Fibroblast of pulmonary artery (primary cell): ENCODE measurements around the gene FN3KRP.
"Not testable (repeated sequence)": the region's sequence is repeated elsewhere in the genome, so short reads cannot be mapped to it uniquely, and the experiment has no call there.

Source experiments
- DNase-seq: peaks from one replicate; pipeline ENCODE4 v3.0.0-alpha.2; 2010; ENCODE audit warnings: low read depth
- H3K4me3 ChIP-seq: replicated peaks from 2 replicates; pipeline ENCODE4 v1.5.1; 2011; ENCODE audit warnings: low read depth, mild to moderate bottlenecking, control low read depth, low read length, moderate library complexity
- CTCF ChIP-seq: IDR thresholded peaks from 2 replicates; pipeline ENCODE4 v1.5.1; 2011; ENCODE audit warnings: mild to moderate bottlenecking, control low read depth, low read length, inconsistent platforms; ENCODE audit errors: missing control alignments

Gene FN3KRP

GRCh38 chr17:82756166-82756565 is 39.7 kb downstream of the FN3KRP start:
- H3K4me3 ChIP-seq, result no peak overlapping the region
- no peak for TF ChIP-seq CTCF
- DNase-seq, result no peak

DNA sequence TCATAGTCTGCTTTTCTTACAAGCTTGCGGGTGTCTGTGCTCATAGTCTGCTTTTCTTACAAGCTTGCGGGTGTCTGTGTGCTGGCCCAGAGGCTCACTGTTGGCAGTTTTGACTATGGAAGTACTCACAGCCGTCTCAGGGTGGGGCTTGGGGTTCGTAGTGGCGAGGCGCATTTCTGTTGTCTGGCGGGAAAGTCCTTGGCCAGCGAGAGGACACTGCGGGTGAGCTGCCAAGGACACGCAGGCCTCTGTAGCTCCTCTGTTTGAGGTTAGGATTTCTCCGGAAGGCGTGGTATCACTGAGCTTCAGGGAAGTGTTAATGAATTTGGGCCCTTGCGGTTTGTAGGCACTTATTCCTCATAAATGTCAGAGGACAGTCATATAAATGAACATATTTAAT is 48.9 kb downstream of the FN3KRP start:
- H3K4me3 ChIP-seq, result no peak overlapping the region
- no peak for TF ChIP-seq CTCF
- DNase-seq, result no peak

DNA sequence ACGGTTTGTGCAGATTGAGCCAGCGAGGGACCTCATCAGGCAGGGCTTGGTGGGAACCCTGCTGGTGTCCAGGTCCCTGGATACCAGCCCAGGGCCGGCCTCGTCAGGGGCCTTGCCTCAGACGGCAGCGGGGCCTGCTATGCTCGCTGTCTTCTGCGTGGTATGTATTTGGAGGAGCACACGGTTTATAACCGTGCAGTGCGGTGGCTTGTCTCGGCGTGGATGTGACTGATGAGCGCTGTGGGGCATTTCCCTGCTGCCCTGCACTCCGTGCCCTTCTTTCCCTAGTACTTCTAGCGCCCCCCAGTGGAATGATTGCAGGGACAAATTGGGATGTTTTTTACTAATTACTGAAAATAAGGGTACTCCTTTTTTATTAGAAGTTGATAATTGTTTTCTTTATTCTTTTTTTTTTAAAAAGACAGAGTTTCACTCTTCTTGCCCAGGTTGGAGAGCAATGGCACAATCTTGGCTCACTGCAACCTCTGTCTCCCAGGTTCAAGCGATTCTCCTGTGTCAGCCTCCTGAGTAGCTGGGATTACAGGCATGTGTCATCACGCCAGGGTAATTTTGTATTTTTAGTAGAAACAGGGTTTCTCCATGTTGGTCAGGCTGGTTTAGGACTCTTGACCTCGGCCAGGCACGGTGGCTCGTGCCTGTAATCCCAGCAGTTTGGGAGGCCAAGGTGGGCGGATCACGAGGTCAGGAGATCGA is 50.7 kb downstream of the FN3KRP start:
- peak; percentile 62 for TF ChIP-seq CTCF
- no peak overlapping the region for H3K4me3 ChIP-seq
- peak; percentile 59 for DNase-seq

- TF ChIP-seq CTCF, result no peak
- DNase-seq, result no peak
- H3K4me3 ChIP-seq, result no peak overlapping the region
Observed at GRCh38 chr17:82769041-82769440, 52.5 kb downstream of the FN3KRP start.

GRCh38 chr17:82772026-82772425 is 55.5 kb downstream of the FN3KRP start:
- DNase-seq, result peak; percentile 81
- TF ChIP-seq CTCF, result no peak
- H3K4me3 ChIP-seq, result no peak overlapping the region

DNA sequence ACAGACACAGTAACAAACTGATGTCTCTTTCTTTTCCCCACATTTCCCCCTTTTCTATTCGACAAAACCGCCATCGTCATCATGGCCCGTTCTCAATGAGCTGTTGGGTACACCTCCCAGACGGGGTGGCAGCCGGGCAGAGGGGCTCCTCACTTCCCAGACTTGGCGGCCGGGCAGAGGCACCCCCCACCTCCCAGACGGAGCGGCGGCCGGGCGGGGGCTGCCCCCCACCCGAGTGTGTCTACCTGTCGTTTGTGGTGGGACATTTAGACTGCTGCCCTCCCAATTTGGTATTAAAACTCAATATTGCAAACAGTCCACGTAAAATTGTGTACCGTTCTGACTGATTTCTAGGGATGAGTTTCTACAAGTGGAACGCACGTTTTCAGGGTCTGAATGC is 58.0 kb downstream of the FN3KRP start:
- not testable (repeated sequence) for DNase-seq, H3K4me3 ChIP-seq

DNA sequence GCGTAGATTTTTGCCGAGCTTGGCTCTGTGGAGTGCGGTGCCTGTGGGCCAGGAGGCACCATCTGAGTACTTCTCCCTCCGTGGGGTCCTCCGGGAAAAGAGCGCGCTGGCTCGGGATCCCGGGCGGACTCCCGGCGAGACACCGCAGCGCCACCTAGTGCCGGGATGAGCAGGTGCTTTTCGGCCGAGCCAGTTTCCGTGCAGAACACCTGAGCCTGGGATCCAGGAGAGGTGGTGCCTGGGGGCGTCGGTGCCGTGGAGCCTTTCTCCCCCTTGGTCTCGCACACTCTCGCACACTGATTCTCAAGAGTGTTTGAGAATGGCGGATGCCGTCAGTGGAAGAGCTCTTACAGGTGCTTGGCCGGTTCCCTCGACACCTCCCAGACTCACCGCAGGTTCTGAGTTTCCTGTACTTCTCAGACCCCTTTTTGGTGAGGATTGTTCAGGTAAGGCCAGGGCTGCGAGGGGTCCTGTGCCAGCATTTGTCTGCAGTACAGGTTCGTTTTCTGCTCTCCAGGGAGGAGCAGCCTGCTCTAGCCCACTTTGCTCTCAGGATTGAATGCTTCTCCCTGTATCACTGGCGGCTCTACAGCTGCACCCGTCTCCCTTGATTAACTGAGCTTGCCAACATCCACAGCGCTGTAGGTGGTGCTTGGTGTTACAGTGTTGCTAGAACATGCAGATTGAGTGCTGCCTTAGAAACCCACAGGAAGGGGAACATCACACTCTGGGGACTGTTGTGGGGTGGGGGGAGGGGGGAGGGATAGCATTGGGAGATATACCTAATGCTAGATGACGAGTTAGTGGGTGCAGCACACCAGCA is 58.7 kb downstream of the FN3KRP start:
- TF ChIP-seq CTCF, result peak; percentile 70
- H3K4me3 ChIP-seq, result no peak overlapping the region
- DNase-seq, result peak; percentile 51
